Mesendoderm (in vitro differentiated cells): ENCODE measurements around the gene TLX2.
A peak's percentile ranks its signal among the peaks of the same experiment; 100 is the strongest.

Source experiments
- DNase-seq: peaks from one replicate; pipeline ENCODE4 v3.0.0; 2013
- H2AK5ac ChIP-seq: 2 replicates; pipeline ENCODE4 v1.6.1; 2013; ENCODE audit warnings: low read length, inconsistent platforms
- H2BK120ac ChIP-seq: 2 replicates; pipeline ENCODE4 v1.6.1; 2013; ENCODE audit warnings: low read depth, mild to moderate bottlenecking, low read length, moderate library complexity, mixed read lengths
- H2BK15ac ChIP-seq: replicated peaks from 2 replicates; pipeline ENCODE4 v1.6.1; 2013; ENCODE audit warnings: low read depth, mild to moderate bottlenecking, moderate library complexity
- H2BK5ac ChIP-seq: 2 replicates; pipeline ENCODE4 v1.6.1; 2013; ENCODE audit warnings: low read length, inconsistent platforms
- H3K18ac ChIP-seq: 2 replicates; pipeline ENCODE4 v1.6.1; 2013; ENCODE audit warnings: mild to moderate bottlenecking, low read length, mixed read lengths
- H3K23ac ChIP-seq: one replicate; pipeline ENCODE4 v1.6.1; 2013; ENCODE audit warnings: low read length
- H3K27ac ChIP-seq: 2 replicates; pipeline ENCODE4 v1.5.1; 2013; ENCODE audit warnings: low read depth, mild to moderate bottlenecking, inconsistent platforms, low read length, moderate library complexity
- H3K27me3 ChIP-seq: 2 replicates; pipeline ENCODE4 v1.6.1; 2013; ENCODE audit warnings: low read length, control low read depth, mild to moderate bottlenecking, inconsistent platforms; ENCODE audit not compliant: insufficient read depth, poor library complexity
- H3K36me3 ChIP-seq: 2 replicates; pipeline ENCODE4 v1.6.1; 2013; ENCODE audit warnings: low read length, inconsistent platforms; ENCODE audit not compliant: control insufficient read depth, insufficient read depth
- H3K4ac ChIP-seq: one replicate; pipeline ENCODE4 v1.6.1; 2013; ENCODE audit warnings: low read depth, mild to moderate bottlenecking, low read length, moderate library complexity
- H3K4me1 ChIP-seq: 2 replicates; pipeline ENCODE4 v1.6.1; 2013; ENCODE audit warnings: low read depth, low read length, inconsistent platforms; ENCODE audit not compliant: control insufficient read depth
- H3K4me2 ChIP-seq: 2 replicates; pipeline ENCODE4 v1.6.1; 2013; ENCODE audit warnings: low read length
- H3K4me3 ChIP-seq: 2 replicates; pipeline ENCODE4 v1.5.1; 2013; ENCODE audit warnings: mild to moderate bottlenecking, low read length
- H3K56ac ChIP-seq: one replicate; pipeline ENCODE4 v1.6.1; 2013; ENCODE audit warnings: low read length
- H3K79me1 ChIP-seq: 2 replicates; pipeline ENCODE4 v1.6.1; 2013; ENCODE audit warnings: low read length, inconsistent platforms
- H3K79me2 ChIP-seq: 2 replicates; pipeline ENCODE4 v1.6.1; 2013; ENCODE audit warnings: mild to moderate bottlenecking, low read length; ENCODE audit not compliant: control insufficient read depth, insufficient read depth
- H3K9ac ChIP-seq: 2 replicates; pipeline ENCODE4 v1.6.1; 2013; ENCODE audit warnings: low read length, inconsistent platforms
- H4K5ac ChIP-seq: one replicate; pipeline ENCODE4 v1.6.1; 2013; ENCODE audit warnings: low read length
- H4K8ac ChIP-seq: one replicate; pipeline ENCODE4 v1.6.1; 2013; ENCODE audit warnings: low read depth, mild to moderate bottlenecking, control low read depth, low read length, moderate library complexity
- WGBS: extraction: QIAGEN DNeasy Blood & Tissue Kit; methylation state at CpG from one replicate; pipeline ENCODE4 v1.1.7; 2013; ENCODE audit warnings: low lambda C conversion rate, missing lambda C conversion rate; ENCODE audit not compliant: insufficient coverage; ENCODE audit errors: extremely low coverage; 5-methylcytosine and 5-hydroxymethylcytosine counted together

TLX2 gene

DNA sequence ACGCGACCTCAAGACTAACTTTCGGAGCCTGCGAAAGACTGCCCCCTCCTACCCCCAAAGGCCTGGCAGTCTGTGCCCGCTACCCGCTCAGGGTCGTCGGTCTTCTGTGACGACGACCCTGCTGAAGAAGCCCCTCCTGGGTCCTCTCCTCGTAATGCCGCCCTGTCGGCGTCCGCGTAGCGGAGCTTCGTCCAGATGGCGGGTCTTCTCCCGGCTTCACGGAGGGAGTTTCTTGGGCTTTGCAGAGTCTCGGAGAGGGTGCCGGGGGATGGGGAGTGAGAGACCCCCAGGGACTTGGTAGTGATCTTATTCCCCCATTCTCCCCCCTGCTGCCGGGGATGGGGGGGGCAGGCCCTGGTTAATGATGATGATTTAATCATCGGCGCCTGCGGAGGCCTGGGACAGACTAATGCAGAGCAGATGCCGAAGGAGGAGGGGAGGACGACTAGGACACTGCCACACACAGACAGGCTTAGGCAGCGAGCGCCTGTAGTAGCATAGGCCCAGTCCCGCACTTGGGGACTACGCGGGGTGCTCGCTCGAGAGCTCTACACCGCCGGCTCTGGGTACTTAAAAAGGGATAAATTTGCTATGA is 6.2 kb upstream of the TLX2 start:
- Histone ChIP-seq H3K56ac (peak overlapping the region; percentile 92), H4K5ac (peak overlapping the region; percentile 44), H3K4me3 (peak overlapping the region; percentile 68), H3K27me3 (peaks cover 43% of the 10 kb centered on the region), H4K8ac (no peak overlapping the region), H3K4ac (peak overlapping the region; percentile 90), H3K79me1 (no peaks in the 10 kb centered on the region), H3K36me3 (no peaks in the 10 kb centered on the region), H2AK5ac (no peak overlapping the region), H2BK120ac (peak overlapping the region; percentile 66), H3K9ac (peak overlapping the region; percentile 87), H3K27ac (peak overlapping the region; percentile 42), H2BK5ac (peak overlapping the region; percentile 79), H3K4me2 (peak overlapping the region; percentile 83), H3K79me2 (no peaks in the 10 kb centered on the region), H3K23ac (no peak overlapping the region), H3K4me1 (peaks cover 6% of the 10 kb centered on the region), H2BK15ac (no peak overlapping the region), H3K18ac (peak overlapping the region; percentile 97)
- WGBS = no CpG with 5 or more reads among the region's 38 CpGs
- peak; percentile 73 for DNase-seq

DNA sequence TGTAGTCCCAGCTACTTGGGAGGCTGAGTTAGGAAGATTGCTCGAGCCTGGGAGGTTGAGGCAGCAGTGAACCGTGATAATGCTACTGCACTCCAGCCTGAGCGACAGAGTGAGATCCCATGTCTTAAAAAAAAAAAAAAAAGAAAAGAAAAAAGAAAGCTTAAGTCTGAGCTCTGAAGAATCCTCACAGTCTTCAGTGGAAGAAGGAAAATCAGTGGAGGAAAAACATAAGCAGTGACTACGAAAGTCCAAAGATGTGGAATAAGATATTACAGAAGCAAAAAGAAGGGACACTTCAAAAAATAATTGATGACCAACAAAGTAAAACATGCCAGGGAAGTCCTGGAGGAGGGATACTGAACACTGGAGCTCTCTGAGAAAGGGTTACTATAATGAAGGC is 4.0 kb upstream of the TLX2 start:
- Histone ChIP-seq H2BK120ac (no peak overlapping the region), H3K36me3 (no peaks in the 10 kb centered on the region), H2BK15ac (no peak overlapping the region), H4K8ac (no peak overlapping the region), H4K5ac (no peak overlapping the region), H3K9ac (no peak overlapping the region), H3K27ac (no peak overlapping the region), H3K79me1 (no peaks in the 10 kb centered on the region), H3K4me1 (peaks cover 9% of the 10 kb centered on the region), H2BK5ac (no peak overlapping the region), H3K4ac (no peak overlapping the region), H3K56ac (no peak overlapping the region), H3K18ac (no peak overlapping the region), H3K27me3 (peaks cover 46% of the 10 kb centered on the region), H3K4me3 (no peak overlapping the region), H2AK5ac (no peak overlapping the region), H3K4me2 (no peak overlapping the region), H3K23ac (no peak overlapping the region), H3K79me2 (no peaks in the 10 kb centered on the region)
- WGBS = no CpG with 5 or more reads among the region's 4 CpGs
- no peak for DNase-seq

DNA sequence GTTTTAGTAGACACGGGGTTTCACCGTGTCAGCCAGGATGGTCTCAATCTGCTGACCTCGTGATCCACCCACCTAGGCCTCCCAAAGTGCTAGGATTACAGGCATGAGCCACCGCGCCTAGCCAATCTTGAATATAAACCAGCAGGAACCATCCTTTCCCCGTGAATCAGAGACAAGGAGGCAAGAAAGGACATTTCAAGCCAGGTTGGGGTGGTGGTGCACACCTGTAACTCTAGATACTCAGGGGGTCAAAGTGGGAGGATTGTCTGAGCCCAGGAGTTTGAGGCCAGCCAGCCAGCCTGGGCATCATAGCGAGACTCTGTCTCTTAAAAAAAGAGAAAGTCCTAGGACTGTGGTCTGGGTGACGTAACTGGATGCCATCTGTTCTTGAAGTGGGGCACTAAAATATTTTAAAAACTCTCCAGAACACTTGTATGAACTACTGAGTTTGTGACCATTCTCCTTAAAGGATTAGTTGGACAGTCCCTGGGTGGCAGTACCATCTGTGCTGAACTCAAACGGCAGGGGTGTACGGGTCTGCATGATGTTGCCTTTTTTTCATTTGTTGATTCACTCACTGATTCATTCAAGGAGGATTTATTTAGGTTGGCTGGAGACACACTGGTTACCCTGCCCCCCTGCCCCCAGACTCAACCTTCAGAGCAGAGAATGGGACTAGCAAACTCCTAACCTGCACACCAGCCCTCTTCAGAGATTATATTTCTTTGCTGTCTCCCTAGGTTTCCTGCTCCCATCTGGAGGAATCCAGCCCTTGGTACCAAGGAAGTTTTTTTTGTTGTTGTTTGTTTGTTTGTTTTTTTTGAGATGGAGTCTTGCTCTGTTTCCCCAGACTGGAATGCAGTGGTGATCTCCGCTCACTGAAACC is 2.9 kb upstream of the TLX2 start:
- WGBS = no CpG with 5 or more reads among the region's 11 CpGs
- no peak for DNase-seq

DNA sequence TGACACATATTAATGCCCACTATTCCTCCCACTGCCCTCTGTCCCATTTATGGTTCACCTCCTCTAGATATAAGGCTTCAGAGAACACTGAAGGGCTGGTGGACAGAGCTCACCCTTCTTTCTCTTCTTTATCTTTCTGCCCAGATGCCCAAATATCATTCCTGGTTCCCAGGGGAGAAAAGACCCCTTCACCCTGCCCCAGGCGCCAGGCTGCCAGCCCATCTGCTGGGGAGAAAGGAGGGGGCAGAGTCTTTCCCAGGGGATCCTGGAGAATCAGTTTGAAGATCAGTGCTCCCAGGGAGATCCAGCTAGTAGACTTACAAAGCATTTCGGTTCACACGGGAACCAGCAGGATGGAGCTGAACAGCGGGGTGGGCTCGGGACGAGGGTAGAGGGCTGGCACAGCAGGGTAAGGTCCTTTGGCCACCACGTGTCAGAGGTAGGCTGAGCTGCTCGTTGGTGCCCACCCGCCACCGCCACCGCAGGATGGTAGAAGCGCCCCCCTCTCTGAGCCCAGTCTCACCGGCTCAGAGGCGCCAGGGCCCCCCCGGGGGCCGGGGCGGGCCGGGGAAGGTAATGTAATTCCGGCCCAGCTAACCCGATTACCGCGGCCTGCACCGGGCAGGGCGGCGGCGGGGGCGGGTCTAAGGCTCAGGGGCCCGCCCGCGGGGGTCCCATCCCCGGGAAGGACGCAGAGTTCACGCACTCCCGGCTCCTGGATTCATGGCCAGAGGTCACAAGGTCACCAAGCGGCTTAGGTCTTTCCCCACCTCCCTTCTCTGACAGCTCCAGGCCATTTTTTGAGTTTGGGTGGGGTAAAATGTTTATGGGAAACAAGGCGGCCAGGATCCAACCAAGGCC is 1.3 kb upstream of the TLX2 start:
- no peaks in the 10 kb centered on the region for H3K36me3 ChIP-seq
- peaks cover 70% of the 10 kb centered on the region for H3K27me3 ChIP-seq
- H4K5ac ChIP-seq = no peak overlapping the region
- H3K79me2 ChIP-seq = no peaks in the 10 kb centered on the region
- no peak overlapping the region for H3K9ac ChIP-seq
- DNase-seq = no peak
- H2BK15ac ChIP-seq = no peak overlapping the region
- H3K4me1 ChIP-seq = peaks cover 4% of the 10 kb centered on the region
- H4K8ac ChIP-seq = no peak overlapping the region
- H2BK5ac ChIP-seq = no peak overlapping the region
- H3K23ac ChIP-seq = no peak overlapping the region
- peak overlapping the region; percentile 25 for H3K56ac ChIP-seq
- H3K18ac ChIP-seq = no peak overlapping the region
- H3K27ac ChIP-seq = no peak overlapping the region
- H3K4me3 ChIP-seq = no peak overlapping the region
- no peaks in the 10 kb centered on the region for H3K79me1 ChIP-seq
- WGBS = no CpG with 5 or more reads among the region's 36 CpGs
- H3K4me2 ChIP-seq = peak overlapping the region; percentile 20
- no peak overlapping the region for H2AK5ac ChIP-seq
- H2BK120ac ChIP-seq = no peak overlapping the region
- no peak overlapping the region for H3K4ac ChIP-seq

More for the DNA sequence above, 2.9 kb upstream of the TLX2 start:
- Histone ChIP-seq H3K4ac (no peak overlapping the region), H3K79me2 (no peaks in the 10 kb centered on the region), H3K79me1 (no peaks in the 10 kb centered on the region), H4K8ac (no peak overlapping the region), H2AK5ac (no peak overlapping the region), H3K4me3 (no peak overlapping the region), H3K56ac (no peak overlapping the region), H2BK15ac (no peak overlapping the region), H3K18ac (no peak overlapping the region), H3K27me3 (peaks cover 56% of the 10 kb centered on the region), H3K23ac (no peak overlapping the region), H3K4me1 (peaks cover 9% of the 10 kb centered on the region), H2BK5ac (no peak overlapping the region), H4K5ac (no peak overlapping the region), H3K27ac (no peak overlapping the region), H3K36me3 (no peaks in the 10 kb centered on the region), H3K9ac (no peak overlapping the region), H2BK120ac (no peak overlapping the region), H3K4me2 (no peak overlapping the region)

DNA sequence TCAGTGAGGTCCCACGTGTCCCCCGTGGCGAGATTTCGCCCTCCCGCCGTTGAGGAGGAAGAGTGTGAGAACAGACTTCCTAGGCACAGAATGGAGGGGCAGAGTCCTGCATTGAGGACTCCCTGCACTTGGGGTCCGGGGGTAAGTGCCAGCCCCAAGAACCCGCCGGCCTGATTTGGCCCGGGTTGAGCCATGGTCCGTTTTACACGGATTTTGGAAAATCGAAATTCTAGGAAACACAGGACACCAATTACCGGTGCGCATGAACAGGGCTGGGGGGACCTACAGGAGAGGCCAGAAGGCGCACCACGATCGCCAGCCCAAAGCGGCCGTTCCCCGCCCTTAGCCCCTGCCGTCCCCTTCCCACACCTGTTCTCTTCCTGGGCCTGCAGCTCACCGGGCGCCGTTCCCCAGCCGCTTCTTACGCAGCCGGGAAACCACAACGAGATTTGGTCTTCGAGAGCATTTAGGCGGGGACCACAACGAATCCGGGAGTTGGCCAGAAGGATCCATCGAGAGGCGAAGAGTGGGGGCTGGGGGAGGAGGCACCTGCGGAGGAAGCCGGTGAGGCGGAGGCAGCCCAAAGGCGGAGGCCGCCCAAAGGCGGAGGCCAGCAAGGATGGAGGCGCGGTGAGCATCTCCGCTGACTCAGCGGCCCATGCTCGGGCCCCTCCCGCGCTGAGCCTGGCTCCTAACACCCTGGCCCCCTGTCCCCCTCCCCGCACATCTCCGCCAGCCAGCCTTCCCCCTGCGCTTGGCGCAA is 464 bp upstream of the TLX2 start:
- H4K5ac ChIP-seq = no peak overlapping the region
- peak overlapping the region; percentile 20 for H3K4me2 ChIP-seq
- no peak overlapping the region for H2BK5ac ChIP-seq
- no peaks in the 10 kb centered on the region for H3K36me3 ChIP-seq
- H3K56ac ChIP-seq = peak overlapping the region; percentile 25
- H2BK15ac ChIP-seq = no peak overlapping the region
- no peak for DNase-seq
- WGBS = no CpG with 5 or more reads among the region's 52 CpGs
- H3K79me1 ChIP-seq = no peaks in the 10 kb centered on the region
- no peak overlapping the region for H2AK5ac ChIP-seq
- no peak overlapping the region for H3K18ac ChIP-seq
- H3K4me3 ChIP-seq = no peak overlapping the region
- H3K9ac ChIP-seq = no peak overlapping the region
- H3K79me2 ChIP-seq = no peaks in the 10 kb centered on the region
- H3K27ac ChIP-seq = no peak overlapping the region
- no peak overlapping the region for H3K4ac ChIP-seq
- peaks cover 76% of the 10 kb centered on the region for H3K27me3 ChIP-seq
- H4K8ac ChIP-seq = no peak overlapping the region
- peaks cover 3% of the 10 kb centered on the region for H3K4me1 ChIP-seq
- no peak overlapping the region for H3K23ac ChIP-seq
- no peak overlapping the region for H2BK120ac ChIP-seq
